ENCODE results near the gene CLSTN1. TPM values are rescaled to one million over a fixed set of nuclear protein-coding genes. Genes with fewer than 3 reads are reported as not detected.
A peak's percentile ranks its signal among the peaks of the same experiment; 100 is the strongest.
"Not testable (repeated sequence)": the region's sequence is repeated elsewhere in the genome, so short reads cannot be mapped to it uniquely, and the experiment has no call there.

Gene CLSTN1
- total and polyA plus RNA-seq, 2 experiments from 2014 or later: 70.9 to 81.5 TPM

DNA sequence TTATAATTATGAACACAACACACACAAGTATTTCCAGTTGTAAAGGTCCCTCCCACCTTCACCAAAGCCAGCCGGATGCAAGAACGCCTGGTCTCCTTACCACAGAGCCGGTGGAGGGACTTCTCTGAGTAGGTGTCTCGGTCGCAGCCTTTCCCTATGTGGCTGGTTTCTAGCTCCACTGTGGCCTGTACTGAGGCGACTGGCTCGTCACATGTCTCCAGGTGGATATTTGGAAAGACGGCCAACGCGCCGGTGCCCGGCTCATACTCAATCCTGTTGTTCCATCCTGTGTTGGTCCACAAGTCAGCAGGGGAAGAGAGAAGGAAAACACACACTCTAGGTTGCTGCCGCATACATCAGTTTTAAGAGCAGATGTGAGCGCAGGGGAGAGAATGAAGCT is 74.4 kb downstream of the CLSTN1 start:
- no peaks in the 10 kb centered on the region for H3K4me1 ChIP-seq (ENCODE audit: low read depth)
- no peaks in the 10 kb centered on the region for H3K27me3 ChIP-seq
- no peak for DNase-seq (ENCODE audit: low read depth in 1 of 2, low spot score in 1 of 2)
- peaks cover 16% of the 10 kb centered on the region for H3K36me3 ChIP-seq
- TF ChIP-seq, protein P1, sequence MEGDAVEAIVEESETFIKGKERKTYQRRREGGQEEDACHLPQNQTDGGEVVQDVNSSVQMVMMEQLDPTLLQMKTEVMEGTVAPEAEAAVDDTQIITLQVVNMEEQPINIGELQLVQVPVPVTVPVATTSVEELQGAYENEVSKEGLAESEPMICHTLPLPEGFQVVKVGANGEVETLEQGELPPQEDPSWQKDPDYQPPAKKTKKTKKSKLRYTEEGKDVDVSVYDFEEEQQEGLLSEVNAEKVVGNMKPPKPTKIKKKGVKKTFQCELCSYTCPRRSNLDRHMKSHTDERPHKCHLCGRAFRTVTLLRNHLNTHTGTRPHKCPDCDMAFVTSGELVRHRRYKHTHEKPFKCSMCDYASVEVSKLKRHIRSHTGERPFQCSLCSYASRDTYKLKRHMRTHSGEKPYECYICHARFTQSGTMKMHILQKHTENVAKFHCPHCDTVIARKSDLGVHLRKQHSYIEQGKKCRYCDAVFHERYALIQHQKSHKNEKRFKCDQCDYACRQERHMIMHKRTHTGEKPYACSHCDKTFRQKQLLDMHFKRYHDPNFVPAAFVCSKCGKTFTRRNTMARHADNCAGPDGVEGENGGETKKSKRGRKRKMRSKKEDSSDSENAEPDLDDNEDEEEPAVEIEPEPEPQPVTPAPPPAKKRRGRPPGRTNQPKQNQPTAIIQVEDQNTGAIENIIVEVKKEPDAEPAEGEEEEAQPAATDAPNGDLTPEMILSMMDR (IDR thresholded peaks at IDR 0.05; ENCODE audit: low read depth, low read length): no peak
- H3K9me3 ChIP-seq (ENCODE audit: low read depth): no peaks in the 10 kb centered on the region
- no peak overlapping the region for H3K4me3 ChIP-seq
- no peak overlapping the region for H3K27ac ChIP-seq

DNA sequence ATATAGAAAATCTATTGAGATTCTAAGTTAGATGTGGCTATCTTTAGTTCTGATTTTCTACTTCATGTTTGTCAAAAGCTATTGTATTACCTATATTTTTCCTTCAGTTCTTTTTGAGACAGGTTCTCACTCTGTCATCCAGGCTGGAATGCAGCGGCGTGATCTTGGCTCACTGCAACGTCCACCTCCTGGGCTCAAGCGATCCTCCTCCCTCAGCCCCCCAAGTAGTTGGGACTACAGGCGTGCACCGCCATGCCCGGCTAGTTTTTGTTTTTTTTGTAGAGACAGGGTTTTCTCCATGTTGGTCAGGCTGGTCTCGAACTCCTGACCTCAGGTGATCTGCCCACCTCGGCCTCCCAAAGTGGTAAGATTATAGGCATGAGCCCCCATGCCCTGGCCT is 75.4 kb downstream of the CLSTN1 start:
- H3K4me3 ChIP-seq; H3K4me1 ChIP-seq (ENCODE audit: low read depth); H3K27me3 ChIP-seq; DNase-seq (ENCODE audit: low read depth in 1 of 2, low spot score in 1 of 2); H3K9me3 ChIP-seq (ENCODE audit: low read depth); H3K27ac ChIP-seq: not testable (repeated sequence)
- H3K36me3 ChIP-seq: peaks cover 16% of the 10 kb centered on the region

DNA sequence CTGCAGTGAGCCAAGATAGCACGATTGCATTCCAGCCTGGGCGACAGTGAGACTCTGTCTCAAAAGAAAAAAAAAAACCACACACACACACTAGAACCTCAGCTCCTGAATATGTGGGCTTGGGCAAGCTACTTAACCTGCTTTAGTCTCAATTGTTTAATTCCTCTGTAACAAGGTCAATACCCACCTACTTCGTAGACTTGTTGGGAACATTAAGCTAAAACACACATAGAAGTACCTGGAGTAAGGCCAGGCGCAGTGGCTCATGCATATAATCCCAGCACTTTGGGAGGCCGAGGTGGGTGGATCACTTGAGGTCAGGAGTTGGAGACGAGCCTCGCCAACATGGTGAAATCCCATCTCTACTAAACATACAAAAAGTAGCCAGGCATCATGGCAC is 77.1 kb downstream of the CLSTN1 start:
- Histone ChIP-seq H3K9me3 (ENCODE audit: low read depth) (no peaks in the 10 kb centered on the region), H3K4me3 (no peak overlapping the region), H3K27ac (no peak overlapping the region), H3K36me3 (peaks cover 33% of the 10 kb centered on the region), H3K4me1 (ENCODE audit: low read depth) (no peaks in the 10 kb centered on the region), H3K27me3 (no peaks in the 10 kb centered on the region)
- TF ChIP-seq, protein P1 (IDR thresholded peaks at IDR 0.05; ENCODE audit: low read depth, low read length): no peak
- DNase-seq (ENCODE audit: low read depth in 1 of 2, low spot score in 1 of 2): peak in 1 of 2 donors; percentile 42

DNA sequence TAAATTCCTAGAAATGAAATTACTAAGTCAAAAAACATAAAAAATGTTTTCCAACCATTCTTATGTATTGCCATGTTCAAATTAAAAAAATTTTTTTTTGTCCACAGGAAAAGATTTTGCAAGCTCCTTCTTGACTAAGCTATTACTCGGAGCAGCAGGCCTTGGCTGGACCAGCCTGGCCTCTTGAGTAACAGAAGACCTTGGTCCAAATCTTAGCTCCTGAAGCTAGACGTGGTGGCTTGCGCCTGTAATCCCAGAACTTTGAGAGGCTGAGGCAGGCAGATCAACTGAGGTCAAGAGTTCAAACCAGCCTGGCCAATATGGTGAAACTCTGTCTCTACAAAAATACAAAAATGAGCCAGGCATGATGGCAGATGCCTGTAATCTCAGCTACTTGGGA is 77.6 kb downstream of the CLSTN1 start:
- TF ChIP-seq, protein P1 (IDR thresholded peaks at IDR 0.05; ENCODE audit: low read depth, low read length): no peak
- no peak overlapping the region for H3K27ac ChIP-seq
- H3K36me3 ChIP-seq: peaks cover 34% of the 10 kb centered on the region
- no peaks in the 10 kb centered on the region for H3K9me3 ChIP-seq (ENCODE audit: low read depth)
- H3K4me1 ChIP-seq (ENCODE audit: low read depth): no peaks in the 10 kb centered on the region
- no peaks in the 10 kb centered on the region for H3K27me3 ChIP-seq
- peak in 1 of 2 donors; percentile 51 for DNase-seq (ENCODE audit: low read depth in 1 of 2, low spot score in 1 of 2)
- no peak overlapping the region for H3K4me3 ChIP-seq

DNA sequence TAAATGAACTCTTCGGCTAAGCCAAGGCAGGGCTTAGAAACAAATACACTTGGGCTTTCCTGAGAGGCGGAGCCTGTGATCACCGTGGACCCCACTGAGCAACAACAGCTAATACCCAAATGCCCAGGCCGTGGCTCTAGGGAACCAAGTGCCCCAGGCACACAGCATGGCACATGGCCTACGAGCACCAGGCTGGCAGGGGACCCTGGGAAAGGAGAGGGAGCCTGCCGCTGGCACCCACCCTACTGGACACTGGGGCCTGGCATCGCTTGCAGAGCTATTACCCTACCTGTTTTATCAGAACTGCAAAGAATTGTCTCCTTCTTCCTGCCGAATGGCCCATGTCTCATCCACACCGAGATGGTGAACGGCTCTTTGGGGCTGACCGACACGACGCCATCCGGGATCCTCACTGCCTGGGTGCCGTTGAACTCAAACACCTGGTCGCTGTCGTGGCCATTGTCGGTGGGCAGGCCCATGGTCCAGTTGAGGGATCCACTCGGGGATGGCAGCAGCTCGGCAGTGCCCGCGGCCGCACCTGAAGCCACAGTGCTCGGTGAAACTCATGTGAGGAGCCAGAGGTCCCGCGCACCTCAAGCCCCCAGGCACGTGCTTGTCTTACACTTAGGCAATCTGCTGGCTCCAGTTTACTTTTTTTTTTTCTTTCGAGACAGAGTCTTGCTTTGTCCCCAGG is 79.5 kb downstream of the CLSTN1 start:
- Histone ChIP-seq H3K27me3 (no peaks in the 10 kb centered on the region), H3K4me3 (no peak overlapping the region), H3K36me3 (peaks cover 23% of the 10 kb centered on the region), H3K27ac (no peak overlapping the region), H3K4me1 (ENCODE audit: low read depth) (no peaks in the 10 kb centered on the region), H3K9me3 (ENCODE audit: low read depth) (no peaks in the 10 kb centered on the region)
- TF ChIP-seq, protein P1 (IDR thresholded peaks at IDR 0.05; ENCODE audit: low read depth, low read length): no peak
- no peak for DNase-seq (ENCODE audit: low read depth in 1 of 2, low spot score in 1 of 2)

DNA sequence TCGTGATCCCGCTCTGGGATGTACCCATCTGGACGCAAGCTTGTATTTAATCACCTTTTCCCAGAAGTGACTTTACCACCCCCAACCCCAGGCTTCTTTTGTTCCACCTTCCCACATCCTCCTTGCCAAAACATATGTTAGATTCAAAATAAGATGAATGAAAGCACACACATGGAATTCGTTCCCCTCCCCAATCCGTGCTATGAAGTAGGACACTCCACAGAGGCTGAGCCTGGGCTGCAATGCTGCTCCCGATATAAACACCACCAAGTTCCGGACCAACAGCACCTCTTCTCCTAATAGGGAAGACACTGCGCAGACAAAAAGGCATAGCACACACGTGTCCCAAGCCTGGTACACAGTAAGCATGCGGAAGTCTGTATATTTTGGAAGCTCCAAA is 86.1 kb downstream of the CLSTN1 start:
- Histone ChIP-seq H3K36me3 (peaks cover 58% of the 10 kb centered on the region), H3K4me1 (ENCODE audit: low read depth) (no peaks in the 10 kb centered on the region), H3K27me3 (no peaks in the 10 kb centered on the region), H3K9me3 (ENCODE audit: low read depth) (no peaks in the 10 kb centered on the region), H3K4me3 (no peak overlapping the region), H3K27ac (no peak overlapping the region)
- DNase-seq (ENCODE audit: low read depth in 1 of 2, low spot score in 1 of 2): no peak
- TF ChIP-seq, protein P1 (IDR thresholded peaks at IDR 0.05; ENCODE audit: low read depth, low read length): no peak

Measured in cardiac muscle cell (in vitro differentiated cells and primary cell).